GM21723 (cell line): ENCODE measurements around the gene MYO19.
A peak's percentile ranks its signal among the peaks of the same experiment; 100 is the strongest.

Source experiments
- ATAC-seq: cut with Tn5 transposase; IDR thresholded peaks from one replicate; pipeline ENCODE4 v1.9.1; 2021; ENCODE audit warnings: mild to moderate bottlenecking, moderate library complexity; ENCODE audit not compliant: unreplicated experiment

MYO19 gene

GRCh38 chr17:36534840-36535668 is at the start of gene MYO19, which contains the start of gene PIGW:
Gene MYO19 (minus strand): TSS chr17:36534868. CDS start chr17:36532538, 2,330 bp downstream.
Gene PIGW (plus strand): TSS chr17:36534987. CDS start chr17:36537102, 2,115 bp downstream.
- ATAC-seq, result peak; percentile 73

GRCh38 chr17:36583787-36584186 is 49.1 kb upstream of the MYO19 start:
- no peak for ATAC-seq

- no peak for ATAC-seq
Observed at GRCh38 chr17:36578671-36579070, 44.0 kb upstream of the MYO19 start.

- ATAC-seq, result no peak
Observed at GRCh38 chr17:36576793-36577192, 42.1 kb upstream of the MYO19 start.

GRCh38 chr17:36575028-36575427 is 40.4 kb upstream of the MYO19 start:
- ATAC-seq, result no peak

- ATAC-seq, result no peak
Observed at GRCh38 chr17:36566081-36566480, 31.4 kb upstream of the MYO19 start.

- no peak for ATAC-seq
Observed at GRCh38 chr17:36553459-36553858, 18.8 kb upstream of the MYO19 start.

- ATAC-seq, result peak; percentile 48
Observed at GRCh38 chr17:36550491-36551417, 16.1 kb upstream of the MYO19 start.

GRCh38 chr17:36547776-36548175 is 13.1 kb upstream of the MYO19 start:
- ATAC-seq, result no peak

GRCh38 chr17:36546418-36547093 is 11.9 kb upstream of the MYO19 start:
- no peak for ATAC-seq

GRCh38 chr17:36545465-36546417 is 11.1 kb upstream of the MYO19 start:
- peak; percentile 72 for ATAC-seq

GRCh38 chr17:36545077-36545464 is 10.4 kb upstream of the MYO19 start:
- peak; percentile 31 for ATAC-seq

GRCh38 chr17:36544307-36545076 is 9.8 kb upstream of the MYO19 start, which contains the start of gene GGNBP2:
Gene GGNBP2 (plus strand): TSS chr17:36544919. CDS start chr17:36545725, 806 bp downstream.
- ATAC-seq, result peak; percentile 56

GRCh38 chr17:36544044-36544306 is 9.3 kb upstream of the MYO19 start:
- peak; percentile 10 for ATAC-seq

- ATAC-seq, result no peak
Observed at GRCh38 chr17:36542755-36543154, 8.1 kb upstream of the MYO19 start.

- no peak for ATAC-seq
Observed at GRCh38 chr17:36540696-36541095, 6.0 kb upstream of the MYO19 start.

GRCh38 chr17:36535669-36536081 is 1.0 kb upstream of the MYO19 start:
- peak; percentile 24 for ATAC-seq

GRCh38 chr17:36533935-36534839 is 481 bp downstream of the MYO19 start:
- peak; percentile 42 for ATAC-seq
